GM23338 (cell line): Measurements from ENCODE around the gene TRIO.

Source experiments
- CTCF ChIP-seq, 2 experiments: fragments of 200-600 bp in 1 of 2; sonication (generic) in 1 of 2; conservative IDR thresholded peaks; 2 replicates each; pipeline versions ENCODE4 v1.5.1 to v1.6.1; 2016 to 2017; ENCODE audit warnings: antibody characterized with exemption in 2 of 2, low read depth in 2 of 2, mild to moderate bottlenecking in 2 of 2, moderate library complexity in 1 of 2
- EZH2 ChIP-seq: fragments of 200-600 bp; sonication (generic); IDR thresholded peaks from one replicate; pipeline ENCODE4 v1.8.0; 2017; ENCODE audit warnings: antibody characterized with exemption, mild to moderate bottlenecking, low read depth; ENCODE audit not compliant: unreplicated experiment
- JUNB ChIP-seq: IDR thresholded peaks from one replicate; pipeline ENCODE4 v1.6.1; 2016; ENCODE audit warnings: antibody characterized with exemption; ENCODE audit not compliant: unreplicated experiment
- POLR2AphosphoS5 ChIP-seq: IDR thresholded peaks from 2 replicates; pipeline ENCODE4 v1.6.1; 2016; ENCODE audit warnings: antibody characterized with exemption, low read depth
- TF ChIP-seq, protein P1 (sequence below): IDR thresholded peaks from 2 replicates; pipeline ENCODE4 v1.6.1; 2016; ENCODE audit warnings: antibody characterized with exemption

DNA sequence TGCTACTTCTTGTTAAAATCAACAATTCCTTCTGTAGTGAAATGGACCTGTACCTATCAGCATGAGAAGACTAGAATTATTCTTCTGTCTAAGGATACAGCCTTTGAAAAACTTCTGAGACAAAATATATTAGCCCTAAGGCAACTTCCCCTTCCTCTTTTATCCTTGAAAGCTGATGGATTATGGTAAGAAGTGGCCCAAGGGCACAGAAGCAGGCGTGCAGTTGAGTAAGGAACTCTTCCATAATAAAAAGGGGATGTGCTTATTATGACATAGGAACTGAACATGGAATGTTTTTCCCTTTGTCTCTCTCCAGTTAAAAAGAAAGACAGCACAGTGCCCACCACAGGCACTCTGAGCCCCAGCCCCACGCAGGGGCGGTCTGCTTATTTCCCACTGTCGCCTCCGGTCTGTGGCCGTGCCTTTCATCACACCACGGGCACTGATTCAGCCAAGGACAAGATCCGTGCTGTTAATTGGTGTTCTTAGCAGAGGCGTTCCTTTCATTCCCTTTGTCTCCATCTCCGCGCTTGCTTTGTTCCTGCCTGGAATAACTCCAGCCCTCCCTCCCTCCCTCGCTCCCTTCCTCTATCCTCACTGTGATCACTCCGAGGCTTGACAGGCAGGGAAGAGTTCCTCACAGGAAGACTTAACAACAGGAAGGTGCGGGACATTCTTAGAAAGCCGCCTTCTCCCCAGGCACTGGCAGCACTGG, 302.6 kb downstream of the TRIO start:
- TF ChIP-seq CTCF (conservative IDR thresholded peaks at IDR 0.05; ENCODE audit: low read depth in 2 of 2) = no peak
- TF ChIP-seq POLR2AphosphoS5 = no peak
- no peak for TF ChIP-seq EZH2
- TF ChIP-seq JUNB = no peak
- TF ChIP-seq, protein P1, sequence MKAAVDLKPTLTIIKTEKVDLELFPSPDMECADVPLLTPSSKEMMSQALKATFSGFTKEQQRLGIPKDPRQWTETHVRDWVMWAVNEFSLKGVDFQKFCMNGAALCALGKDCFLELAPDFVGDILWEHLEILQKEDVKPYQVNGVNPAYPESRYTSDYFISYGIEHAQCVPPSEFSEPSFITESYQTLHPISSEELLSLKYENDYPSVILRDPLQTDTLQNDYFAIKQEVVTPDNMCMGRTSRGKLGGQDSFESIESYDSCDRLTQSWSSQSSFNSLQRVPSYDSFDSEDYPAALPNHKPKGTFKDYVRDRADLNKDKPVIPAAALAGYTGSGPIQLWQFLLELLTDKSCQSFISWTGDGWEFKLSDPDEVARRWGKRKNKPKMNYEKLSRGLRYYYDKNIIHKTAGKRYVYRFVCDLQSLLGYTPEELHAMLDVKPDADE = no peak
